ENCODE results near the gene CCDC127.

GRCh38 chr5:190366-191035 is 27.5 kb downstream of the CCDC127 start:
- no peak for TF ChIP-seq CTCF (IDR thresholded peaks at IDR 0.05; ENCODE audit: borderline replicate concordance, extremely low read depth, low read length, poor library complexity, severe bottlenecking)
- no peak for TF ChIP-seq EZH2 (IDR thresholded peaks at IDR 0.05; ENCODE audit: borderline replicate concordance, low read depth, low read length, severe bottlenecking)
